Gastroesophageal sphincter (tissue), 4 donors: ENCODE data around the gene RIMBP2. TPM values are rescaled to one million over a fixed set of nuclear protein-coding genes. Genes with fewer than 3 reads are reported as not detected.

ENCODE experiments used
- ATAC-seq: fragments of 150-250 bp; one replicate; pipeline ENCODE4 v1.9.1; 2016; ENCODE audit warnings: mild to moderate bottlenecking, moderate library complexity
- H3K27ac ChIP-seq, 4 donors: fragments of 200-600 bp; sonication (generic) in 3 of 4; 1 replicate in 3 of 4; 2 replicates in 1 of 4; pipeline ENCODE4 v1.5.1; 2016 to 2019
- H3K27me3 ChIP-seq: fragments of 200-600 bp; sonication (generic); one replicate; pipeline ENCODE4 v1.5.1; 2019
- H3K36me3 ChIP-seq, 2 donors: fragments of 200-600 bp; sonication (generic); one replicate each; pipeline ENCODE4 v1.5.1; 2019; ENCODE audit warnings: control low read depth in 1 of 2
- H3K4me1 ChIP-seq, 3 donors: fragments of 200-600 bp; sonication (generic); 1 replicate in 2 of 3; 2 replicates in 1 of 3; pipeline ENCODE4 v1.5.1; 2016 to 2019; ENCODE audit warnings: control low read depth in 2 of 3
- H3K4me3 ChIP-seq, 2 donors: fragments of 200-600 bp; sonication (generic); one replicate each; pipeline ENCODE4 v1.5.1; 2019; ENCODE audit warnings: mild to moderate bottlenecking in 1 of 2, moderate library complexity in 1 of 2
- H3K9me3 ChIP-seq, 3 donors: fragments of 200-600 bp; sonication (generic); one replicate each; pipeline ENCODE4 v1.5.1; 2017 to 2019; ENCODE audit warnings: control low read depth in 2 of 3
- EP300 ChIP-seq: sonication (generic); formaldehyde crosslinking; IDR thresholded peaks from one replicate; pipeline ENCODE4 v1.6.1; 2017; ENCODE audit warnings: antibody characterized with exemption, mild to moderate bottlenecking
- POLR2A ChIP-seq, 2 donors: fragments of 450-650 bp; IDR thresholded peaks; one replicate each; pipeline ENCODE4 v1.6.1; 2017; ENCODE audit warnings: antibody characterized with exemption in 2 of 2, mild to moderate bottlenecking in 2 of 2, moderate library complexity in 1 of 2
- POLR2AphosphoS5 ChIP-seq: sonication (generic); formaldehyde crosslinking; IDR thresholded peaks from one replicate; pipeline ENCODE4 v1.6.1; 2017; ENCODE audit warnings: antibody characterized with exemption
- WGBS, 2 donors: methylation state at CpG; one replicate each; pipeline ENCODE4 v1.1.5; 2018; ENCODE audit warnings: low coverage in 1 of 2; 5-methylcytosine and 5-hydroxymethylcytosine counted together
- total RNA-seq, 4 donors: library from RNA; depleted of rRNA; stranded (reverse); fragments of >200 nt; gene quantifications; one replicate each; pipeline ENCODE4 v1.1.0, GENCODE V29; 2016
- TF ChIP-seq, protein P1 (sequence below), 4 experiments: fragments of 200-600 bp in 2 of 4; fragments of 450-650 bp in 2 of 4; sonication (generic) in 1 of 4; IDR thresholded peaks; one replicate each; pipeline ENCODE4 v1.5.1; 2017 to 2019; ENCODE audit warnings: antibody characterized with exemption in 4 of 4, mild to moderate bottlenecking in 2 of 4, moderate library complexity in 2 of 4

RIMBP2 gene
- total RNA-seq, 4 donors from 2014 or later = 0.42 to 1.1 (median 0.60) TPM

DNA sequence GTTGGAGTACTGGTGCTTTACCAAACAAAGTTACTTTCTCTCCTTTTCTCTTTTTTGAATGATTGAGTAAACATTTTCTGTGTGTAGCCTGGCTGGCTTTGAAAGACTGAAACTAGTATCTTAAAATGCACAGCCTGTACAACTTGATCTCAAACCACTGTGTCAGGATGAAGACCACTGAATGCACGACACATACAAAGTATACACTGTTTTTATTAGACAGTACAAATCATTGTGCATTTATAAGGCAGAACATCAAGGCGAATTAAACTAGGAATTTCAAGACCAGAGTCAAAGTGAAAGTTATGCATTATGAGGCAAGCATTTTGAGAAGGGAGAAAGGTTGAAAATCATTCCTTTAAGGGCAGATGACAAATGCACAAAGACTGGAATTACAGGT is 319.4 kb downstream of the RIMBP2 start:
- no peak for ATAC-seq
- Histone ChIP-seq H3K27ac (no peak overlapping the region), H3K4me1 (no peaks in the 10 kb centered on the region), H3K9me3 (no peaks in the 10 kb centered on the region), H3K27me3 (peaks cover 16% of the 10 kb centered on the region), H3K4me3 (no peak overlapping the region), H3K36me3 (no peaks in the 10 kb centered on the region)
- 67 to 100% methylated on average over 1 to 2 of the region's 2 CpGs for WGBS, 2 donors
- TF ChIP-seq POLR2A (IDR thresholded peaks at IDR 0.05) = no peak
- TF ChIP-seq, protein P1, sequence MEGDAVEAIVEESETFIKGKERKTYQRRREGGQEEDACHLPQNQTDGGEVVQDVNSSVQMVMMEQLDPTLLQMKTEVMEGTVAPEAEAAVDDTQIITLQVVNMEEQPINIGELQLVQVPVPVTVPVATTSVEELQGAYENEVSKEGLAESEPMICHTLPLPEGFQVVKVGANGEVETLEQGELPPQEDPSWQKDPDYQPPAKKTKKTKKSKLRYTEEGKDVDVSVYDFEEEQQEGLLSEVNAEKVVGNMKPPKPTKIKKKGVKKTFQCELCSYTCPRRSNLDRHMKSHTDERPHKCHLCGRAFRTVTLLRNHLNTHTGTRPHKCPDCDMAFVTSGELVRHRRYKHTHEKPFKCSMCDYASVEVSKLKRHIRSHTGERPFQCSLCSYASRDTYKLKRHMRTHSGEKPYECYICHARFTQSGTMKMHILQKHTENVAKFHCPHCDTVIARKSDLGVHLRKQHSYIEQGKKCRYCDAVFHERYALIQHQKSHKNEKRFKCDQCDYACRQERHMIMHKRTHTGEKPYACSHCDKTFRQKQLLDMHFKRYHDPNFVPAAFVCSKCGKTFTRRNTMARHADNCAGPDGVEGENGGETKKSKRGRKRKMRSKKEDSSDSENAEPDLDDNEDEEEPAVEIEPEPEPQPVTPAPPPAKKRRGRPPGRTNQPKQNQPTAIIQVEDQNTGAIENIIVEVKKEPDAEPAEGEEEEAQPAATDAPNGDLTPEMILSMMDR (IDR thresholded peaks at IDR 0.05) = no peak
- TF ChIP-seq EP300 = no peak
- no peak for TF ChIP-seq POLR2AphosphoS5

DNA sequence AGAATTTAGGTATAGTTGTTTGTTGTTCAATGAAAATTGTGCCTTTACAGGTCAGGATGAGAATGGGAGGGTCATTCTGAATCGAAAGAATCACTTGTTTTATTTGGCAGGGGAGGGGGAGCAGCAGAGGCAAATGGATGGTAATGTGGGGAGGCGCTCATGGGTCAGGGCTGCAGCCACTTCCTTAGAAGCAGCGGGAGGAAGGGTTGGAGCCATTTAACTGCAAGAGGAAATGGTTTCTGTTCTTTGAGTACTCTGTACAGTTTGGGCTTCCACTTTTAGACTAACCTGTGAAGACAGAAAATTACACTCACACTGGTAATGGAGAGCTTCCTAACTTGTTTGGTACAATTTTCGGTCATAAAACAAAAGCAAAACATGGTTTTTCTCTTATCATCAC is 321.2 kb downstream of the RIMBP2 start:
- 44 to 51% methylated on average over 3 to 4 of the region's 4 CpGs for WGBS, 2 donors

DNA sequence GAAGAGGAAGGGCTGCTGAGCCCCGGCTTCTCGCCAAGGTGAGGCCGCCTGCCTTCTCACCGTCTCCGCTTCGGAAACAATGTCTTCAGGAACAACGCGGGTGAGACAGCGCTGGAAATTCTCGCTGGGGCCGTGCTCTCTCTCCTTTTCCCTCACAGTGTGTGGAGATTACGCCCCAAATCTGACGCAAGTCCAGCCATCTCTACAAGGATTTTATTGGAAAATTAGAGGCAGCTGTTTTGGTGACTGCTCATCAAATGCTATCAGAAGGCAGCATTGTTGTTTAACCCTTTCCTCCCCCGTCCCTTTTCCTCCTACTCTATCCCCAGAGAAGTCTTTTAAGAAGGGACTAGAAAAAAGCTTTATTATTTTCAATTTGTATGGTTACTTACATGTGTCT is 324.9 kb downstream of the RIMBP2 start:
- no peaks in the 10 kb centered on the region for H3K36me3 ChIP-seq
- H3K27ac ChIP-seq = no peak overlapping the region
- TF ChIP-seq EP300 (no peak), POLR2AphosphoS5 (no peak), POLR2A (IDR thresholded peaks at IDR 0.05) (no peak)
- TF ChIP-seq, protein P1 (IDR thresholded peaks at IDR 0.05) = no peak
- peaks cover 24% of the 10 kb centered on the region for H3K27me3 ChIP-seq
- ATAC-seq = no peak
- no peak overlapping the region for H3K4me3 ChIP-seq
- WGBS, 2 donors = 33 to 45% methylated on average over 7 to 8 of the region's 14 CpGs
- no peaks in the 10 kb centered on the region for H3K4me1 ChIP-seq
- no peaks in the 10 kb centered on the region for H3K9me3 ChIP-seq

More for the DNA sequence above, 321.2 kb downstream of the RIMBP2 start:
- Histone ChIP-seq H3K27me3 (peaks cover 24% of the 10 kb centered on the region), H3K36me3 (no peaks in the 10 kb centered on the region), H3K4me1 (no peaks in the 10 kb centered on the region), H3K27ac (no peak overlapping the region), H3K9me3 (no peaks in the 10 kb centered on the region), H3K4me3 (no peak overlapping the region)
- ATAC-seq = no peak
- no peak for TF ChIP-seq POLR2A (IDR thresholded peaks at IDR 0.05)
- TF ChIP-seq, protein P1 (IDR thresholded peaks at IDR 0.05) = no peak
- TF ChIP-seq EP300 = no peak
- TF ChIP-seq POLR2AphosphoS5 = no peak

DNA sequence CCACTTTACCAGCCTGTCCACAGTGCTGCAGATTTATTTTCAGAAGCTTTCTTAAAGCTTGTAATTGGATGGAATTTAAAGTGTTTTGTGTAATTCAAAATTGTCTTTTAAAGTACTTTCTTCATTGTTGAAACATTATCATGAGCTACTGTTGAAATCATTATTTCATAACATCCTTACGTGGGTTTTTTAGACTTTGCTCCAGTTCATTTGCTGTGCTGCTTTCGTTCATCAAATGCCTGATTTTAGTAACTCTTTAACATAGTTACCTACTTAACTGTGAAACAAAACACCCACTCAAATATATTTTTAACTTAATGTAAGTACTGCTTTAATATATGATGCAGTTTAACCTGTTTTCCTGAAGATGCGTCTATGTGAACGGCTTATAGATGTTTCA is 330.9 kb downstream of the RIMBP2 start:
- Histone ChIP-seq H3K36me3 (no peaks in the 10 kb centered on the region), H3K9me3 (no peaks in the 10 kb centered on the region), H3K27ac (no peak overlapping the region), H3K4me3 (no peak overlapping the region), H3K4me1 (no peaks in the 10 kb centered on the region), H3K27me3 (peaks cover 16% of the 10 kb centered on the region)
- no peak for ATAC-seq
- TF ChIP-seq, protein P1 (IDR thresholded peaks at IDR 0.05) = no peak
- no peak for TF ChIP-seq POLR2AphosphoS5
- TF ChIP-seq EP300 = no peak
- TF ChIP-seq POLR2A (IDR thresholded peaks at IDR 0.05) = no peak
- 65 to 80% methylated on average over 4 of the region's 4 CpGs for WGBS, 2 donors

DNA sequence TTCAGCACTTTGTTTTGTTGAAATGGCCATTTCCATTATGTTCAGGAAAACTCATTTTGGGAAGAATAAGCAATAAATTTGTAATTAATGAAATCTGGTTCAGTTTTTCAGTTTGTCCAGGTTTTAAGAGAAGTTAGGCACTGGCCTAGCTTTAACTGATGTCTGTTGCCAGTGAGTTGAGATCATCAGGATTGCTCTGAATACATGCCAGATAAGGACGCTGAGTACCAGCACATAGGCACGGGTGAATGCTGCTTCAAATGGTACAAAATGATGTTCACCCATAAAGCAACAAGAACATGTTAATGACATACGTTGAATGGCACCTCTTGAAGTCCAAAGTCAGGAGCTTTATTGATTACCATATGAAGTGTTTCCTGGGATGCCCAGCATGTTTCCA is 331.9 kb downstream of the RIMBP2 start:
- TF ChIP-seq, protein P1 (IDR thresholded peaks at IDR 0.05) = no peak
- TF ChIP-seq POLR2AphosphoS5 = no peak
- no peak for TF ChIP-seq EP300
- TF ChIP-seq POLR2A (IDR thresholded peaks at IDR 0.05) = no peak
- no peak for ATAC-seq
- 40 to 52% methylated on average over 1 to 3 of the region's 3 CpGs for WGBS, 2 donors

More for the DNA sequence above, 331.9 kb downstream of the RIMBP2 start:
- Histone ChIP-seq H3K4me1 (no peaks in the 10 kb centered on the region), H3K9me3 (no peaks in the 10 kb centered on the region), H3K4me3 (no peak overlapping the region), H3K36me3 (no peaks in the 10 kb centered on the region), H3K27ac (no peak overlapping the region), H3K27me3 (peaks cover 16% of the 10 kb centered on the region)
